GM21576 (cell line): ENCODE measurements around the gene ENOX1.
A peak's percentile ranks its signal among the peaks of the same experiment; 100 is the strongest.

ENCODE experiments used
- ATAC-seq: cut with Tn5 transposase; IDR thresholded peaks from one replicate; pipeline ENCODE4 v1.9.1; 2021; ENCODE audit warnings: mild to moderate bottlenecking, moderate library complexity; ENCODE audit not compliant: unreplicated experiment

Gene ENOX1

DNA sequence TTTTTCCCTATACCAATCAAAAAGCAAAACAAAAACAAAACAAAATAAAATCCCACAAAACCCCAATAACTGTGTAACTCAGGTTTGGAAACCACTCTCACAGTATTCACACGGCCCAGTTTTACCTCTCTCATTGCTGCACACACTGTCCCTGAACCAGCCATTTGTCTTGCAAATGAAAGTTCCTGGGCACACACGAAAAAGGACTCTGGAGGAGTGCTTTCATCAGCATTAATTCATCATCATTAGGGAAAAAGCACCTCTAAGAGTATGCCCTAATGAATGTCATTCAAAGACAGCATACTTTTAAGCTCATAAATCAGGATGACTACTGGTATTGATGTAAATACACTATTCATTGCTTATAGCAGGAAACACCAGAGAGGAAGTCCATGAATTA is 457.1 kb downstream of the ENOX1 start:
- no peak for ATAC-seq

DNA sequence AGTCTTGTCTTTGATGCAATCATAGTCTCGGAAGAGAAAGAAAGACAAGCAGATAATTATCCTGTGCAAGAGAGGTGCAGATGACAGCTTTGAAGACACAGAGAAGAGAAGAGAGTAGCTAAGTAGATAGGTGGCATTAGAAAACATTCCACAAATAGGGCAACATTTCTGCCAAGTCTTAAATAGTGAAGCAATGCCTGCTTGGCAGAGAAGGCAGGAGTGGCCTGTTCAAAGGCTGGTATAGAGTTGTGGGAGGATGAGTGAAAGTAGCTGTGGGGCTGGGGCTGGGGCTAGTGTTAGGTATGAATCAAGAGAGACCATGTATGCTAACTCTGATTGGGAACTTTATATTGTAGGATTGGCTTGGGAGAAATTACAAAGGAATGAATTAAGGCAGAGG is 457.9 kb downstream of the ENOX1 start:
- no peak for ATAC-seq

DNA sequence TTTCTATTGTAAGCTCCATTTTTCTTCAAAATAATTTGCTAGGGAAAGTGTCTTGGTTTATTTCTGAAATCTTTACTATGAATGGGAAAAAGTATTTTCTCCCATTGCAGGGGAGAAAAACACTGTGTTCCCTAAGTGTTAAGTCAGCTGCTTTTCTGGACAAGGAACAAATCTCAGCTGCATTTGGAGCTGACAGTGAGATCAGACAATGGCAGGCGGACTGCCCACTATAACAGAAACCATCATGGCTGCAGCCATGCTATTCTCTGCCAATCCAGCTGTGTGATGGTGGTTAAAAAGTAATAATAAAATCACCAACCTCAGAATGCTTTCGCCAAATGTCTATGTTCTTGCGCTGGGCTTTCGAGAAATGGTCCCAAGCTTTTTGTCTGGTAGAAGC is 460.7 kb downstream of the ENOX1 start:
- no peak for ATAC-seq

DNA sequence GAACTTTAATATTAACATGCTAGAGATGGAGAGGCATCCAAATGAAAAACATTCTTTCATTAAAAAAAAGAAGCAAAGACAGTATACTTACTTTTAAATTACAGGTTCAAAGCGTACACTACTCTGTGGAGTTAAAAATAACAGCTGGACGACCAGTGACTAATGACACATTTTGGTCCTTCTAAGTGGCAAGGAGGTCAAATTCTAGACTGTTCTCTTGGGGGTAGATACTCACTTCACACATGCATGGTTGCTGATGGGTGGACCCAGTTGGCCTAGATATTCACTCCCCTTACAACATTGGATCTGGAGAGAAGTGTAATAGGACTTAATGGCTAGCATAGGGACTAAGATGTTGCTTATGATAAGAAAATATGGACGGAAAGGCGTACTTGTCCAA is 461.1 kb downstream of the ENOX1 start:
- no peak for ATAC-seq

DNA sequence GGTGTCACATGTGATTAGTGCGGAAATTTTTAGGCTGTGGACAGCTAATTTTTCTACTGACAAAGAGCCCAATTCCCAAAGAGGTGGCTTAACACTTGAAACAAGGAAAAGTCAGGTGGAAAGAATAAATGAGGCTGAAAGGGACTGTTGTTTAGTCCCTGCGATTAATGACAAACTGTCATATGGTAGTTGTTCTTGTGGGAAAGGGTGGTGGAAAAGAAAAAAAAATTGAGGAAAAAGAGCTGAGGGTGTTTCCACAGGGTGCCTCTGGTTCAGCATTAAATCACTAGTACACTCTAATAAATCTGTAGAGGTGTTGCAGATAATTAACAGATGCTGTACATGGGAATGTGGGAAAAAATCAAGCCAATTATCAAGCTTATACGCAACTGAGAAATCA is 462.6 kb downstream of the ENOX1 start:
- ATAC-seq, result no peak

GRCh38 chr13:43319617-43320444 is 466.9 kb downstream of the ENOX1 start:
- no peak for ATAC-seq

DNA sequence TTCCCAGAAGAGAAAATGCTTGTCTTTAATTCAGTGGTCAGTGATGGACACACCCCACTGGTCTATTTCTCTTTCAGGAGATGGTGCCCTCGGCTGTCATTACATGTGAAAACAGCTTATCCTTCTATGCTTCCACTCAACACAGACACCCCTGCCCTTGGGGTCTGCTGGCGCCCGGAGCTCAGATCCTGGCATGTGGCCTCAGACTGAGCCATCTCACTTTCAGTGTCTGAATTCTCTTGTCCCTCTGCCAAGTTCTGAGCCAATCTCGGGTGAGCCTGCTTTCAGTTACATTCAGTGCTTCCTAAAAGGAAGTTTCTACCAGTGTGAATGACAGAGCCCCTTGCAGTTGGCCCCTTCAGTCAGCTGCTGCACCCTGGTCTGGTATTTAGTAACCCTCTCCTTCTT is 469.8 kb downstream of the ENOX1 start:
- ATAC-seq, result no peak

DNA sequence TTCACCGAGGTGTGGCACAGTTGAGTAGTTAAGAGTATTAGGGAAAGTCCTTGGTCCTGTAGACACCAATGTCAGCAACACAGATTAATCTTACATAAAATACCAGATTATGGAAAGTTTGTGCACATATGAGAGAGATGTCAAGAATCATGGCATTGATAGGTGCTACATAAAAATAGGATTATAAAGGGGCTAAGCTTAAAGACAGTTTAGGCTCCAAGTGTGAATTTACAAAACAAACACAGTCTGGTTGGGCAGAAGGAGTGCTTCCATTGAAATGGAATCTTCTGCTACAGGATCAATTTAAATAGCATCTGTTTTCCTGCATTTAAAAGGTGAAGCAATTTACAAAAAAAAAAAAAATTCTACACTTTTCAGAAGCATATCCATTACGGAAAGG is 470.5 kb downstream of the ENOX1 start:
- no peak for ATAC-seq

DNA sequence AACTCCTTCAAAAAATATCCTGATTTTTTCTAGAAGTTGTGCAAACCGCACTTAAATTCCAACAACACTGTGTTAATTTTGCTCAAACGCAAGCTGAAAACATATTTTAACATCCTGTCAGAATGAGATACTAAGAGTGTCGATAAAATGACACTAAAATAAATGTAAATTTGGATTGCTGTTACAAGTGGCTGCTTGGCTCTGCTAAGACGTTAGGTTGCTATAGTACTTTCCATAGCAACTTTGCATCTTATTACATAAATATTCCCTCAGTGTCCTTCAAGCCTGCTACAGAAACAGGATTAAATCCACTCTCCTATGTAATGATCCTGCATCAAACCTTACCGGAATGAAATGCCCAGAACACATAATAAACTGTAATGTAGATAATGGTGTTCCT is 471.2 kb downstream of the ENOX1 start:
- ATAC-seq, result no peak

DNA sequence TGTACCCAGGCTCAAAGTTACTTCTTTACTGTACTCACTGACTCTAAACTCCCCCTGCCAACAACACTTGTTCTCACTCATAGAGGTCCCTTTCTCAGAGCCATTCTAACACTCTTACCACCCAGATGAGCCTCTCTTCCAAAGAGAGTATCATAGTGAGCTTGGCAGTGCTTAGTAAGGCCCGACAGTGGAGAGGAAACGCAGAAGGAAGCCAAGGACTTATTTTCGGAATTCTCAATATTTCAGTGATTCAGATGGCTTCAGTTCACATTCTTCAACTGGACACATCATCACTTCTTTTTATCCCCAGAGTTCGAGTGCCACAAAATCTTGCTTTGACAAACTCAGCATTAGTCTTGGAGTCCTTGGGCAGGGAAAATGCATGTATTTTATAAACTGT is 477.5 kb downstream of the ENOX1 start:
- no peak for ATAC-seq

DNA sequence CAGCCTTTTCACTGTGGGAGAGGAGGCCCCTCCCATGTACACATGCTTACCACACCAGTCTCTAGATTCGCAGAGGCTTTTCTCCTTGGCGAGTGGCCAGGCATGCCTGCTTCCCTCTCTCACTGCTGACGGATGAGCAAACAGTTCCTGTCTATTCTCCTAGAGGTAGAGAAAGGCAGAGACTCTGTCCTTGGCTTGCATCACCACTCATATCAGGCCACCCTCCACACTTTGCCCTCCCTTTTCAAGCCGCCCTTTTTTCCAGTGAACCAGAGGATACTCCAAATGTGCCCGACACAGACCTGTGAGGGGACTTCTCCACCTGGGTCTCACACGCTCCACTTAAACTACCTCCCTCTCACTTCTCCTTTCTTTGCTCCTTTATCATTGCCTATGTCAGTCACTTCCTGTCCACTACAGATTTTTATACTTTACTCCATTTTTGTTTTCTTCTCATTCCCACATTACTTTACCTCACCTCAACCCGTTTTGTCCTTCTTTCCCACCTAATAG is 478.8 kb downstream of the ENOX1 start:
- ATAC-seq, result peak; percentile 87

- ATAC-seq, result no peak
Observed at GRCh38 chr13:43307221-43307920, 479.4 kb downstream of the ENOX1 start.

- ATAC-seq, result no peak
Observed at GRCh38 chr13:43306372-43306771, 480.4 kb downstream of the ENOX1 start.

GRCh38 chr13:43305416-43305815 is 481.4 kb downstream of the ENOX1 start:
- no peak for ATAC-seq

GRCh38 chr13:43304945-43305344 is 481.8 kb downstream of the ENOX1 start:
- no peak for ATAC-seq

DNA sequence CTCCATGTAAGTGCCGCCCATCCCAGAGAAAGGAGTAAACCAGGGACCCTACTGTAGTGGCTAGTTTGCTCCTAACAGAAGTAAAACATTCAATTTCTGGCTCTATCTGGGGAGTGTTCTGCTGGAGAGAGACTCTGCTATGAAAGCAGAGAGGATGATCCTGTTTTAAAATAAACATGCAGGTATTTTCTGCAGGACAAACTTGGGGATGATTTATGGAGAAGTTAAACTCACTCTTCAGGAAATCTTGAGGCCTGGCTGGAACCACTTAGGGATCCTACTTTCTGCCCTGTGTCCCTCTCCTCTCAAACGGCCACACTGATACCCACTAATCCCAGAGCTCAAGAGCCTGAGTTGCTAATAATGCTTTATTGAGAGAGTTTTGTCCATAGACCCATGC is 482.3 kb downstream of the ENOX1 start:
- ATAC-seq, result no peak

GRCh38 chr13:43303033-43303729 is 483.6 kb downstream of the ENOX1 start:
- no peak for ATAC-seq

- no peak for ATAC-seq
Observed at GRCh38 chr13:43301346-43301969, 485.3 kb downstream of the ENOX1 start.

- no peak for ATAC-seq
Observed at GRCh38 chr13:43300865-43301264, 485.9 kb downstream of the ENOX1 start.

GRCh38 chr13:43299374-43299773 is 487.4 kb downstream of the ENOX1 start:
- no peak for ATAC-seq

DNA sequence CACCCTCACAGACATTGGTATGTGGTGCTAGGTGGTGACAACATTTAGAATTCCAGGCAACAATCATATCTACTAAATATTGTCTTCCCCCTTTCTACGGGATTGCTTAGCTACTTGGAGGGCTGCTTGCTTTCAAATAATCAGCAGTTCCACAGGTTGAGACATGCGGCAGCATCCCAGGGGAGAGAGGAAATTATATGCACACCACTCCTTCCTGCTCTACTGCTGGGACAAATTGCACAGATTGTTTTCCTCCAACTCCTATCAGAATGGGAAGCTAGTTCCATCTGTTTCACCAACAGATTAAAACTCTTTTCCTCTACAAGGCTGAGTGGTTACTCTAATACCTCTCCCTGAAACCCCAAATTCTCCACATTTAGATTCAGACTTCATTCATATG is 488.0 kb downstream of the ENOX1 start:
- ATAC-seq, result no peak
